Activated naive CD8-positive, alpha-beta T cell treated with anti-CD3 and anti-CD28 coated beads for 36 hours (primary cell): ENCODE results near the gene IGFBPL1. TPM values are rescaled to one million over a fixed set of nuclear protein-coding genes. Genes with fewer than 3 reads are reported as not detected.

ENCODE experiments used
- DNase-seq: peaks from one replicate; pipeline ENCODE4 v3.0.0; 2021
- H3K27ac Mint-ChIP-seq: one replicate; pipeline ENCODE4 v1.8.0; 2022; ENCODE audit warnings: mild to moderate bottlenecking, moderate library complexity, mixed read lengths
- H3K27me3 Mint-ChIP-seq: one replicate; pipeline ENCODE4 v1.8.0; 2022; ENCODE audit warnings: mild to moderate bottlenecking, mixed read lengths
- H3K36me3 Mint-ChIP-seq: one replicate; pipeline ENCODE4 v1.8.0; 2021; ENCODE audit warnings: mild to moderate bottlenecking, mixed read lengths
- H3K4me1 Mint-ChIP-seq: one replicate; pipeline ENCODE4 v1.8.0; 2021; ENCODE audit warnings: mixed read lengths
- H3K4me3 Mint-ChIP-seq: one replicate; pipeline ENCODE4 v1.8.0; 2022; ENCODE audit warnings: mild to moderate bottlenecking, moderate library complexity, mixed read lengths
- H3K9me3 Mint-ChIP-seq: one replicate; pipeline ENCODE4 v1.8.0; 2022; ENCODE audit warnings: mixed read lengths
- total RNA-seq, 2 experiments: library from RNA; stranded (reverse); gene quantifications; one replicate each; pipeline ENCODE4 v1.2.3, GENCODE V29; 2021

Gene IGFBPL1
- total RNA-seq, 2 experiments from 2014 or later = not detected

- Mint-ChIP-seq H3K9me3 (peaks cover 12% of the 10 kb centered on the region), H3K36me3 (peaks cover 54% of the 10 kb centered on the region), H3K4me1 (peaks cover 9% of the 10 kb centered on the region), H3K27ac (no peak overlapping the region), H3K4me3 (no peak overlapping the region), H3K27me3 (peaks cover 7% of the 10 kb centered on the region)
- DNase-seq = no peak
These were observed 29.8 kb downstream of the IGFBPL1 start for GRCh38 chr9:38394416-38394815.

- Mint-ChIP-seq H3K27me3 (peaks cover 7% of the 10 kb centered on the region), H3K27ac (peak overlapping the region; percentile 84), H3K36me3 (peaks cover 44% of the 10 kb centered on the region), H3K4me3 (peak overlapping the region; percentile 88), H3K9me3 (peaks cover 12% of the 10 kb centered on the region), H3K4me1 (peaks cover 9% of the 10 kb centered on the region)
- DNase-seq = no peak
These were observed 31.0 kb downstream of the IGFBPL1 start for GRCh38 chr9:38393128-38393796.

DNA sequence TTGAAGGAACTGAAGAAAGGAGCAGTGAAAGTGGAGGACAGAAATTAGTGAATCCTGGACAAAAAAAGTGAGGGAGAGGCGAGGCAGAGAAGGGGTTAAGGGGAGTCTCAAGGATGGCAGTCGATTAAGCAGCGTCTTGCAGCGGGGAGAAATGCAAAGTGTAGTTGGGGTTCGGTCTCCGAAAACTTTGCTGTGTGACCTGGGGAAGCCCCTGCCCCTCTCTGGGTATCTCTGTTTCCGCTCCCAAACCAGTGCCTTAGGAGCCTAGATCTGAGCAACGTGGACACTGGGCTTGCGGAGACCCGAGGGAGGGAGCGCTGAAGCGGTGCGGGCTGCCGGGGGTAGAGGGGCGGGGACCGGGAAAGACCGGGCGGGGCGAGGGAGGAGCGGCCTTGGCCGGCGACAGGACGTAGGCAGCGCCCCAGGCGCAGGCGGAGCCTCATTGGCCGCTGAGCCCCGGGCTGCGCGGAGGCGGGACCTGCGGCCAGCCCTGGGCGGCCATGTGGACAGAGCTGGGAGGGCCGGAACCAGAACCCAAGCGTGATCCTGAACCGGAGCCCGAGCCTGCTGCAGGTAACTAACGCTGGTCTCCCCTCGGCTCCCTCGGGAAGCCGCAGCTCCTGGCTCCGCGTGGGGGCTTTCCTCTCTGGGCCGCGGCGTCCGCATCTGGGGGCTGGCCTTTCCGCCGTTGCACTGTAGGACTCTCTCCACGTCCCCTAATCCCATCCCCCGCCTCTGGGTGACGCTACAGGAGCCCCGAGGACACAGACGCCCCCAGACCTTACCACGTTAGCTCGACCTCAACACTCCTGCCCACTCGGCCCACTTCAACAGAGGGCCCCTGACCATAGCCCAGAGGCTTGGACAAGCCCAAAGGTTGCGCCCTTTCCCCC, 31.8 kb downstream of the IGFBPL1 start, which contains the start of gene ALDH1B1:
Gene ALDH1B1, plus strand, starts transcription at position 468 of the 893 bp plus-strand sequence. CDS start 3,047 bp downstream, outside the sequence.
- Mint-ChIP-seq H3K27ac (peak within 1 kb of the TSS; percentile 84), H3K36me3 (peaks cover 38% of the 10 kb centered on the region), H3K4me1 (peaks cover 9% of the 10 kb centered on the region), H3K4me3 (peak within 1 kb of the TSS; percentile 88), H3K9me3 (peaks cover 9% of the 10 kb centered on the region), H3K27me3 (peaks cover 7% of the 10 kb centered on the region)
- DNase-seq = peak; percentile 82

DNA sequence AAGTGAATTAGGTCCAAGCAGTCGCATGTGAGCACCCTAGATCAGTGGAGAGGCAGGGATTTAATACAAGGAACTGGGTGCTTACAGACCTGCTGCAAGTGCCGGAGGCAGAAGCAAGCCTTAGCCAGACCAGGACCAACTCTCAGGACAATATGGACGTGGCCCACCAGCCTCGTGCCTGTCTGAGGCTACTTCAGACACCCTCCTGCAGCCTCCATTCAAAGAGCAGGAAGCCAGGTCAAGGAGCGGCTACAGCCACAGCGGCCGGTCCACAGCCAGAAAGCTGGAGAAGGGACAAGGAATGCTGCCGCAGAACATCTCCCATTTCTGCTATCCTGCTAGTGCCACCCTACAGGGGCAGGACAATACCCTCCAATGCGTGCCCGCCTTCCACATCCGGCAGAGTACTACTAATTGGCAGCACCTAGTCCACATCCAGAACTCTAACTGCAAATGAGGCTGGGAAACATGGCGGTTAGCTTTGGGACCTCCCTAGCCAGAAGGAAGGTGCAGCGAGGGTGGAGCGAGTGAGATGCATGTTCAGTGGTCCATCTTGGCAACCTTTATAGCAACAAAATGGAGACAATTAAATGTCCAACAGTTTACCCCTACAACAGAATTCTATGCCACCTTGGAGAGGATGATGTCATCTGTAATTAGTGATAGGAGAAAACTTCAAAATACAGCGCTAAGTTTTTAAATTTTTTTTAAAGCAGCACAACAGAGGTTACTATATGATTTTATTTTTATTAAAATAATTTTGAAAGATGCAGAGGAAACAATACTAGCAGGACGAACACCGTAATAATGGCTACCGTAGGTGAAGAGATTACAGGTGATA, 32.8 kb downstream of the IGFBPL1 start:
- Mint-ChIP-seq H3K27me3 (peaks cover 7% of the 10 kb centered on the region), H3K36me3 (peaks cover 28% of the 10 kb centered on the region), H3K27ac (no peak overlapping the region), H3K9me3 (peaks cover 6% of the 10 kb centered on the region), H3K4me1 (peaks cover 9% of the 10 kb centered on the region), H3K4me3 (peak overlapping the region; percentile 88)
- DNase-seq = no peak

DNA sequence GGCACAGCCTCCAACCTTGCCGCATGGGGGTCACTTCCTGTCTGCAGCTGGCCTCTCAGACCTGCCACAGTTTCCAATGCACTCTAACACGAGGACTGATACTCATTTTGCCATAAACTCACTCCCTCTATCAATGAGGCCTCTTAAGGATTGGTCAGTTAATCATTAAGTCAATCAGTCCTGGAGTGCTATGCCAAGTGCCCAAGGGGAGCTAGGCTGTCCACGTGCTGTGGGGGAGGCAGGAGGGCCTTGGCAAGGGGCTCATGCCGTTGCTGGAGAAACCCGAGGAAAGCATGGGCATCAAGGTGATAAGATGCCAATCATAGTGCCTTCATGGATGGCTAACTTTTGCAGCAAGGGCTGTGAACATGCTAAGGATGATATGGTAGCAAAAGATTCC, 33.4 kb downstream of the IGFBPL1 start:
- Mint-ChIP-seq H3K9me3 (peaks cover 4% of the 10 kb centered on the region), H3K27ac (no peak overlapping the region), H3K36me3 (peaks cover 22% of the 10 kb centered on the region), H3K4me1 (peaks cover 9% of the 10 kb centered on the region), H3K4me3 (no peak overlapping the region), H3K27me3 (peaks cover 7% of the 10 kb centered on the region)
- no peak for DNase-seq

DNA sequence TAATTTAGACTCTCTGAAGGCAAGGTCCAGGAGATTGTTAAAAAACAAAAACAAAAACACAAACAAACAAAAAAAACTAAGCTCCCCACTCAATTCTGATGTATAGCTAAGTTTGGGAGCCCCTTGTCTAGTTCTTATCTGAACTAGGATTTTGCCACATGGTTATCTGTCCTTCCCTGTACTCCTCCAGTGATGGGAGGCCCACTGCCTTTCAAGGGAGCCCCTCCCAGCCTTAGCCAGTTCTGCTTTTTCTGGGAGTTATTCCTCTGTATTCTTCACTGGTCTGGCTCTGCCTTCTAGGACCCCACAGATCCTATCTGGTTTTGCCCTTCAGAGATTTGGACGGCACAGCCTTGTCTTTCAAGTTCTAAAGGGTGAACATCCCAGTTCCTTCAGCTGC, 33.8 kb downstream of the IGFBPL1 start:
- Mint-ChIP-seq H3K36me3 (peaks cover 18% of the 10 kb centered on the region), H3K27me3 (peaks cover 7% of the 10 kb centered on the region), H3K9me3 (peaks cover 4% of the 10 kb centered on the region), H3K4me3 (no peak overlapping the region), H3K27ac (no peak overlapping the region), H3K4me1 (peaks cover 9% of the 10 kb centered on the region)
- no peak for DNase-seq

DNA sequence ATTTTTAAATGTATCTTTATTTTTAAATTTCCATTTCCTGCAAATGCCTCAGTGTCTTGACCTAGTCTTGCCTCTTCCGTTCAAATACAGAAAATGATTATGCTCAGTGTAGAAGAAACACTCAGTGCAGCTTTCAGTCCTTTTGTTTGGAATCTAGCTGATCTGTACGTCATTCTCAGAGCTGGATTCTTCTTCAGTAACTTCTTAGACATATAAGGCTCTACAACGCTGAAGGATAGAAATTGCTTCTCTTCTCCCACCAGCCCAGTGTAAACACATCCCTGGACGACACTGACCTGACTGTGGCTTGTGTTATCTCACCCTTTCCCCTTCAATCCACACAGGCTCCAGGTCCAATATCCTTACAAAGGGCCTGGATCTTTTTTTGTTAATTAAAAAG, 34.9 kb downstream of the IGFBPL1 start:
- peaks cover 6% of the 10 kb centered on the region for H3K36me3 Mint-ChIP-seq
- H3K27me3 Mint-ChIP-seq = peaks cover 7% of the 10 kb centered on the region
- no peak overlapping the region for H3K4me3 Mint-ChIP-seq
- no peak for DNase-seq
- H3K27ac Mint-ChIP-seq = no peak overlapping the region
- peaks cover 9% of the 10 kb centered on the region for H3K4me1 Mint-ChIP-seq
- no peaks in the 10 kb centered on the region for H3K9me3 Mint-ChIP-seq

GRCh38 chr9:38388283-38389223, 35.7 kb downstream of the IGFBPL1 start:
- no peaks in the 10 kb centered on the region for H3K9me3 Mint-ChIP-seq
- peaks cover 7% of the 10 kb centered on the region for H3K27me3 Mint-ChIP-seq
- no peak overlapping the region for H3K4me3 Mint-ChIP-seq
- H3K36me3 Mint-ChIP-seq = peaks cover 1% of the 10 kb centered on the region
- no peak overlapping the region for H3K27ac Mint-ChIP-seq
- no peak for DNase-seq
- H3K4me1 Mint-ChIP-seq = peaks cover 6% of the 10 kb centered on the region

DNA sequence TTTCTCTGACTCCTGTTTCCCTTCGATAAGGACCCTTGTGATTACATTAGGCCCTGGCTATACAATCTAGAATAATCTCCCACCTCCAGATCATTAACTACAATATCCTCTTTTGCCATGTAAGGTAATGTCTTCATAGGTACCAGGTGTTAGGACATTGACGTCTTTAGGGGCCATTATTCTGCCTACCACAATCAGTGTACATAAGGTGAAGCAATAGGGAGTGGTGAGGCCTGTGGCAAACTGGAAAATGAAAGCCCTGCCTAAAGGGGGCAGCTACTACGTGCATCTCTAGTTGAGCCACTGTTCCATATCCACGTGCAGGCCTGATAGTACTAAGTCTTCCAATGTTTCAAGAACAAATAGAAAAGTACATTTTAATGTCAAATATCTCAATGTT, 36.5 kb downstream of the IGFBPL1 start:
- no peak overlapping the region for H3K4me3 Mint-ChIP-seq
- peaks cover 4% of the 10 kb centered on the region for H3K4me1 Mint-ChIP-seq
- H3K36me3 Mint-ChIP-seq = no peaks in the 10 kb centered on the region
- peaks cover 7% of the 10 kb centered on the region for H3K27me3 Mint-ChIP-seq
- H3K9me3 Mint-ChIP-seq = no peaks in the 10 kb centered on the region
- no peak for DNase-seq
- no peak overlapping the region for H3K27ac Mint-ChIP-seq

DNA sequence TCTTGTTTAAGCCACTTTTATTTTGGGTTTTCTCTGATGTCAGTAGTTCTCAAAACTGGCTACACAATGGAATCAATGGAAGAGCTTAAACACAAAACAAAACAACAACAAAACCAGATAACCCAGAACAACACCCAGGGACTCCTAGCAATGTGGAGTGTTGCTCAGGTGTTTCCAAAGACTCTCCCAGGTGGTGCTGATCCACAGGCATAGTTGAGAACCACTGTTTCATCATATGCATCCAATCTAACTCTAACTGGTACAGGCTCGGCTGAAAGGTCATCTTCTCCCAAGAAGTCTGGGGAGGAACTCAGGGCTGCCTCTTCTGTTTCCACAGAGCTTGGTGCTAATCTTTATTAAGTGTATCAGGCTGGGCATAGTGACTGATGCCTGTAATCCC, 37.2 kb downstream of the IGFBPL1 start:
- Mint-ChIP-seq H3K9me3 (no peaks in the 10 kb centered on the region), H3K4me1 (peaks cover 2% of the 10 kb centered on the region), H3K27me3 (peaks cover 7% of the 10 kb centered on the region), H3K27ac (no peak overlapping the region), H3K4me3 (no peak overlapping the region), H3K36me3 (no peaks in the 10 kb centered on the region)
- no peak for DNase-seq

GRCh38 chr9:38386319-38386895, 37.8 kb downstream of the IGFBPL1 start:
- no peak for DNase-seq
- H3K27ac Mint-ChIP-seq = no peak overlapping the region
- H3K4me3 Mint-ChIP-seq = no peak overlapping the region
- H3K36me3 Mint-ChIP-seq = no peaks in the 10 kb centered on the region
- H3K27me3 Mint-ChIP-seq = peaks cover 7% of the 10 kb centered on the region
- no peaks in the 10 kb centered on the region for H3K9me3 Mint-ChIP-seq
- no peaks in the 10 kb centered on the region for H3K4me1 Mint-ChIP-seq

DNA sequence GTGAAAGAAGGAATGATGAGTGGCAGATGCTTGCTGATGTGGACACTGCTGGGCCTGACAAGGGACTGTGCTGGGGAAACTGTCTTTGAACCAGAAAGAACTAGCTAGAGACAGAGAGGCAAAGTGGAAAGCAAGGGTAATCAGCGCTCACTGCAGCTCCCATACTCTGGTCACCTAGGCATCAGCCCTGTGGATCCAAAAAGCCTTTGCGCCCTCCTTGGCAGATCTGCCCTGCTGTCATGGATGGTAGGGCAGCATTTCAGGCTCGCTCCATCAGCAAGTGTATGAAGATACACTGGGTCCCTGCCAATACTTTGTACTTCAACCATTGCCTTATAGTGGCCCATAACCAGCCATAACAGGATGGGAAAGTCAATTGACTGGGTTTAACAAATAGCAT, 38.4 kb downstream of the IGFBPL1 start:
- Mint-ChIP-seq H3K27me3 (peaks cover 4% of the 10 kb centered on the region), H3K27ac (no peak overlapping the region), H3K4me3 (no peak overlapping the region), H3K9me3 (no peaks in the 10 kb centered on the region), H3K4me1 (no peaks in the 10 kb centered on the region), H3K36me3 (no peaks in the 10 kb centered on the region)
- no peak for DNase-seq

GRCh38 chr9:38384990-38385848, 39.0 kb downstream of the IGFBPL1 start:
- no peaks in the 10 kb centered on the region for H3K4me1 Mint-ChIP-seq
- no peak overlapping the region for H3K4me3 Mint-ChIP-seq
- DNase-seq = no peak
- no peaks in the 10 kb centered on the region for H3K36me3 Mint-ChIP-seq
- H3K27me3 Mint-ChIP-seq = no peaks in the 10 kb centered on the region
- no peaks in the 10 kb centered on the region for H3K9me3 Mint-ChIP-seq
- H3K27ac Mint-ChIP-seq = no peak overlapping the region
